Kidney tubule cell (primary cell): ENCODE data around the gene TEX101.
"Not testable (repeated sequence)": the region's sequence is repeated elsewhere in the genome, so short reads cannot be mapped to it uniquely, and the experiment has no call there.

Source experiments
- DNase-seq: peaks from one replicate; pipeline ENCODE4 v3.0.0-alpha.2; 2018; ENCODE audit warnings: low spot score

The TEX101 gene

GRCh38 chr19:43414554-43414953 lies at the start of gene TEX101:
TSS of gene TEX101 (plus strand) at chr19:43414890. CDS start at chr19:43415920, 1,030 bp downstream.
- no peak for DNase-seq

- DNase-seq = not testable (repeated sequence)
Observed at GRCh38 chr19:43365677-43366076, 49.0 kb upstream of the TEX101 start.

- no peak for DNase-seq
Observed at GRCh38 chr19:43367822-43368221, 46.9 kb upstream of the TEX101 start.

- DNase-seq = peak; percentile 31
Observed at GRCh38 chr19:43368897-43369296, 45.8 kb upstream of the TEX101 start.

- DNase-seq = no peak
Observed at GRCh38 chr19:43371909-43372308, 42.8 kb upstream of the TEX101 start.

- no peak for DNase-seq
Observed at GRCh38 chr19:43372462-43372861, 42.2 kb upstream of the TEX101 start.

GRCh38 chr19:43377624-43378023 lies 37.1 kb upstream of the TEX101 start:
- DNase-seq = not testable (repeated sequence)

- DNase-seq = no peak
Observed at GRCh38 chr19:43380008-43380407, 34.7 kb upstream of the TEX101 start.

GRCh38 chr19:43380771-43381386 lies 33.8 kb upstream of the TEX101 start:
- DNase-seq = no peak

- not testable (repeated sequence) for DNase-seq
Observed at GRCh38 chr19:43382586-43383216, 32.0 kb upstream of the TEX101 start.

- DNase-seq = not testable (repeated sequence)
Observed at GRCh38 chr19:43383254-43383653, 31.4 kb upstream of the TEX101 start.

GRCh38 chr19:43383759-43384158 lies 30.9 kb upstream of the TEX101 start:
- DNase-seq = not testable (repeated sequence)

- DNase-seq = peak; percentile 24
Observed at GRCh38 chr19:43390903-43391551, 23.7 kb upstream of the TEX101 start.

- not testable (repeated sequence) for DNase-seq
Observed at GRCh38 chr19:43391552-43391935, 23.1 kb upstream of the TEX101 start.

- DNase-seq = not testable (repeated sequence)
Observed at GRCh38 chr19:43393501-43393900, 21.2 kb upstream of the TEX101 start.

- DNase-seq = no peak
Observed at GRCh38 chr19:43395561-43395960, 19.1 kb upstream of the TEX101 start.

- no peak for DNase-seq
Observed at GRCh38 chr19:43406297-43406696, 8.4 kb upstream of the TEX101 start.

- no peak for DNase-seq
Observed at GRCh38 chr19:43407416-43408005, 7.2 kb upstream of the TEX101 start.

GRCh38 chr19:43408043-43408442 lies 6.6 kb upstream of the TEX101 start:
- no peak for DNase-seq

GRCh38 chr19:43409415-43409814 lies 5.3 kb upstream of the TEX101 start:
- DNase-seq = no peak

GRCh38 chr19:43412441-43412840 lies 2.2 kb upstream of the TEX101 start:
- DNase-seq = no peak

GRCh38 chr19:43416951-43417623 lies 2.4 kb downstream of the TEX101 start:
- no peak for DNase-seq
